Upper lobe of left lung (tissue), 6 donors: ENCODE measurements around the gene FH. TPM values are rescaled to one million over a fixed set of nuclear protein-coding genes. Genes with fewer than 3 reads are reported as not detected.
A peak's percentile ranks its signal among the peaks of the same experiment; 100 is the strongest.

Experiments used
- ATAC-seq, 2 donors: fragments of 200-7000 bp; cut with Tn5 transposase; one replicate each; pipeline ENCODE4 v1.9.1; 2022; ENCODE audit warnings: mild to moderate bottlenecking in 2 of 2, moderate library complexity in 2 of 2; ENCODE audit not compliant: low FRiP score in 2 of 2
- DNase-seq, 2 donors: peaks; one replicate each; pipeline ENCODE4 v3.0.0-alpha.2; 2019 to 2020
- H3K27ac ChIP-seq, 4 donors: fragments of 200-600 bp; sonication (generic); one replicate each; pipeline ENCODE4 v1.5.1; 2016 to 2019
- H3K27me3 ChIP-seq, 4 donors: fragments of 200-600 bp; sonication (generic); one replicate each; pipeline ENCODE4 v1.5.1; 2017 to 2019
- H3K36me3 ChIP-seq, 4 donors: fragments of 200-600 bp; sonication (generic); one replicate each; pipeline ENCODE4 v1.5.1; 2016 to 2019
- H3K4me1 ChIP-seq, 4 donors: fragments of 200-600 bp; sonication (generic); one replicate each; pipeline ENCODE4 v1.5.1; 2018 to 2019
- H3K4me3 ChIP-seq, 4 donors: fragments of 200-600 bp; sonication (generic); one replicate each; pipeline ENCODE4 v1.5.1; 2017 to 2019; ENCODE audit warnings: mild to moderate bottlenecking in 2 of 4, moderate library complexity in 1 of 4
- H3K9me3 ChIP-seq, 4 donors: fragments of 200-600 bp; sonication (generic); one replicate each; pipeline ENCODE4 v1.5.1; 2018 to 2019
- EP300 ChIP-seq, 4 donors: sonication (generic); formaldehyde crosslinking; IDR thresholded peaks; one replicate each; pipeline ENCODE4 v1.5.1; 2017; ENCODE audit warnings: antibody characterized with exemption in 4 of 4, control low read depth in 2 of 4
- POLR2A ChIP-seq, 4 donors: fragments of 450-650 bp; IDR thresholded peaks; one replicate each; pipeline ENCODE4 v1.5.1; 2016 to 2017; ENCODE audit warnings: antibody characterized with exemption in 4 of 4, mild to moderate bottlenecking in 2 of 4
- POLR2AphosphoS5 ChIP-seq, 2 donors: sonication (generic); formaldehyde crosslinking; IDR thresholded peaks; one replicate each; pipeline ENCODE4 v1.5.1; 2017; ENCODE audit warnings: antibody characterized with exemption in 2 of 2
- WGBS, 2 donors: methylation state at CpG; one replicate each; pipeline ENCODE4 v1.1.5; 2017 to 2018; 5-methylcytosine and 5-hydroxymethylcytosine counted together
- total RNA-seq, 6 donors: library from RNA; depleted of rRNA in 4 of 6; stranded (reverse); fragments of >200 nt in 4 of 6; gene quantifications; one replicate each; pipeline versions ENCODE4 v1.1.0 to v1.2.1, GENCODE V29; 2016 to 2021
- TF ChIP-seq, protein P1 (sequence below), 6 experiments: fragments of 450-650 bp in 4 of 6; fragments of 200-600 bp in 2 of 6; sonication (generic) in 2 of 6; IDR thresholded peaks; one replicate each; pipeline ENCODE4 v1.5.1; 2016 to 2019; ENCODE audit warnings: antibody characterized with exemption in 6 of 6
- donor health status: DM: no; HTN: no; CAD: no; lungs with moderate emphysema.
- donor health status: DM: no; HTN: yes; CAD: no; lungs with severe emphysema.

The FH gene
- total RNA-seq, 6 donors from 2014 or later: 13.0 to 46.7 (median 37.6) TPM

DNA sequence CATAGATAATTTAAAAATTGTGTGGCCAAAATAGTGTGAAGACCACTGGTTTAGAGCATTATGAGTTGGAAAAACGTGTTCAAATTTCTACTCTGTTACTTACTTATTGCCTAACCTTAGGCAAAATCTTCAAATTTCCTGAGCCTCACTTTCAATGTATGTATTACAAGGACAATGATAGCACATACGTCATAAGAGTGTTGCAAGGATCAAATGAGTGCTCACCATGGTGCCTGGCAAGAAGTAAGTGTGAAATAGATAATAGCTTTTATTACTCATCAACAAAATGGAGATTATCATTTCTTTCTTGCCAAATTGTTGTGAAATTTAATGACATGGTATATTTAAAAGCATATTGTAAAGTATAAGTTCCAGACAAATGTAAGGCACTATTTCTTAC lies 57.2 kb downstream of the FH start:
- no peak for ATAC-seq
- WGBS, 2 donors: 63 to 66% methylated on average over 2 of the region's 2 CpGs

DNA sequence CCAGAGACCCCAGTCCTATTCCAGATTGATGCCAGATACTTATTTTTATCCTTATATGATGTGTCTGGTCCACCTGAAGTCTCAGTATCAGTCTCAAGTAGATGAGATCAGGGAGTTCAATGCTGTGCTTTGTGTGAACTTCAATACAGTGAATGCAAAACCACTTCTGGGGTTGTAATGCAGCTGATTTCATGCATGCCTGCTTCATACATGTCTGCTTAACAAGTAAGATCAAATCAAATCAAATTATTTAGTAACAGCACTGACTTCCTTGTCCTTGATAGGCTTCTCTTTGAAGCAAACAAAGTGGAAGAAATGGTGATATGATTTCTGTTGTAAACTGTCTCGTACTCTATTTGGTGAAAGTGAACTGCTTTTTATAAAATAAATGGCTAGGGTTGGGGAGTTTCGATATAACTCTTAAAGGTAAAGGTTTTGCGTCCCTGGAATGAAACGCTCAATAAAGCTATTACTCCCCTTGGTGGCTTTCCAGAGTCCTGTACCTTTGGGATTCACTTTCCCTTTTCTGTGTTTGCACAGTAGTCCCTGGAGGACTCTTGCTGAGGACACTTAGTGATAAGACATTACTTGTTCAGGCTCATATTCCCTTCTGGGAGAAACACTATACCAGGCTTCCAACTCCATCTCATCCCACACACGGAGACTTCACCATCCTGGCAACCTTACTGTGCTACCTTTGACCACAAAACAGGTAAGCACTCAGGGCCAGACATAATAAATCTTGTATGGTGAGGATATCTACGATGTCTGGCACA lies 59.3 kb downstream of the FH start:
- ATAC-seq: peak in 1 of 2 donors; percentile 21
- H3K27me3 ChIP-seq: no peaks in the 10 kb centered on the region
- H3K9me3 ChIP-seq: no peaks in the 10 kb centered on the region
- no peak for TF ChIP-seq EP300 (IDR thresholded peaks at IDR 0.05)
- TF ChIP-seq, protein P1, sequence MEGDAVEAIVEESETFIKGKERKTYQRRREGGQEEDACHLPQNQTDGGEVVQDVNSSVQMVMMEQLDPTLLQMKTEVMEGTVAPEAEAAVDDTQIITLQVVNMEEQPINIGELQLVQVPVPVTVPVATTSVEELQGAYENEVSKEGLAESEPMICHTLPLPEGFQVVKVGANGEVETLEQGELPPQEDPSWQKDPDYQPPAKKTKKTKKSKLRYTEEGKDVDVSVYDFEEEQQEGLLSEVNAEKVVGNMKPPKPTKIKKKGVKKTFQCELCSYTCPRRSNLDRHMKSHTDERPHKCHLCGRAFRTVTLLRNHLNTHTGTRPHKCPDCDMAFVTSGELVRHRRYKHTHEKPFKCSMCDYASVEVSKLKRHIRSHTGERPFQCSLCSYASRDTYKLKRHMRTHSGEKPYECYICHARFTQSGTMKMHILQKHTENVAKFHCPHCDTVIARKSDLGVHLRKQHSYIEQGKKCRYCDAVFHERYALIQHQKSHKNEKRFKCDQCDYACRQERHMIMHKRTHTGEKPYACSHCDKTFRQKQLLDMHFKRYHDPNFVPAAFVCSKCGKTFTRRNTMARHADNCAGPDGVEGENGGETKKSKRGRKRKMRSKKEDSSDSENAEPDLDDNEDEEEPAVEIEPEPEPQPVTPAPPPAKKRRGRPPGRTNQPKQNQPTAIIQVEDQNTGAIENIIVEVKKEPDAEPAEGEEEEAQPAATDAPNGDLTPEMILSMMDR (IDR thresholded peaks at IDR 0.05): no peak
- no peak for TF ChIP-seq POLR2A (IDR thresholded peaks at IDR 0.05)
- no peak for TF ChIP-seq POLR2AphosphoS5 (IDR thresholded peaks at IDR 0.05)
- no peak overlapping the region for H3K27ac ChIP-seq
- no peaks in the 10 kb centered on the region for H3K4me1 ChIP-seq
- H3K36me3 ChIP-seq: no peaks in the 10 kb centered on the region
- H3K4me3 ChIP-seq: no peak overlapping the region
- WGBS, 2 donors: 46 to 51% methylated on average over 6 of the region's 6 CpGs
- DNase-seq: no peak

More for the DNA sequence above, 57.2 kb downstream of the FH start:
- Histone ChIP-seq H3K4me1 (no peaks in the 10 kb centered on the region), H3K27me3 (no peaks in the 10 kb centered on the region), H3K27ac (no peak overlapping the region), H3K9me3 (no peaks in the 10 kb centered on the region), H3K4me3 (no peak overlapping the region), H3K36me3 (no peaks in the 10 kb centered on the region)
- TF ChIP-seq, protein P1 (IDR thresholded peaks at IDR 0.05): no peak
- TF ChIP-seq EP300 (IDR thresholded peaks at IDR 0.05): no peak
- TF ChIP-seq POLR2AphosphoS5 (IDR thresholded peaks at IDR 0.05): no peak
- no peak for TF ChIP-seq POLR2A (IDR thresholded peaks at IDR 0.05)
- DNase-seq: no peak

DNA sequence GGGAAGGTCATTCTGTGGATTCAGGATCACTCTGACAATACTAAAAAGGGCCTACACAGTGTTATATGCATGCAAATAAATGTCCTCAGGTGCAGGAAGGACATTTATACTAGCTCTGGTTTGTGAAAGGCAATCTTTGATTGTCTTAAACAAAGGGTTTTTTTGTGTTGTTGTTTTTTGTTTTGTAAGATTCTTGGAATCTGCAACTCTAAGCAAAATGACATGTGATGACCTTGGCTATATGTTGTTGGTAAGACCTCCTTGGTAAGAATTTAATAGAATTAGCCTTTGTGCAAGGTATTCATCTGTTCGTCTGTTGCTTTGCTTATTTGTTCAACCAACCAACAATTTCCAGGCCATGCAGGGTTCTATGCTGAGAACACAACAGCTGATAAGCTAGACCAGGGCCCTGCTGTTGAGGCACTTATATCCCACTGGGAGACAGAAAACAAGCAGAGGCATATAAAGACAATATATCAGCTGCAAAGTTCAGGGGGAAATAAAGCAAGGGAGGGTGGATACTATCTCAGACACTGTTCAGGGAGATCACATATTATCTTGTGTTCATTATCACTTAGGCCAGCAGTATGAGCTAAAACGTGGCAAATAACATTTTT lies 60.3 kb downstream of the FH start:
- Histone ChIP-seq H3K9me3 (no peaks in the 10 kb centered on the region), H3K4me3 (no peak overlapping the region), H3K27ac (no peak overlapping the region), H3K4me1 (no peaks in the 10 kb centered on the region), H3K27me3 (no peaks in the 10 kb centered on the region), H3K36me3 (no peaks in the 10 kb centered on the region)
- 50 to 67% methylated on average over 2 of the region's 2 CpGs for WGBS, 2 donors
- TF ChIP-seq POLR2A (IDR thresholded peaks at IDR 0.05): no peak
- TF ChIP-seq EP300 (IDR thresholded peaks at IDR 0.05): no peak
- no peak for TF ChIP-seq POLR2AphosphoS5 (IDR thresholded peaks at IDR 0.05)
- TF ChIP-seq, protein P1 (IDR thresholded peaks at IDR 0.05): no peak
- ATAC-seq (no peak), DNase-seq (no peak)

DNA sequence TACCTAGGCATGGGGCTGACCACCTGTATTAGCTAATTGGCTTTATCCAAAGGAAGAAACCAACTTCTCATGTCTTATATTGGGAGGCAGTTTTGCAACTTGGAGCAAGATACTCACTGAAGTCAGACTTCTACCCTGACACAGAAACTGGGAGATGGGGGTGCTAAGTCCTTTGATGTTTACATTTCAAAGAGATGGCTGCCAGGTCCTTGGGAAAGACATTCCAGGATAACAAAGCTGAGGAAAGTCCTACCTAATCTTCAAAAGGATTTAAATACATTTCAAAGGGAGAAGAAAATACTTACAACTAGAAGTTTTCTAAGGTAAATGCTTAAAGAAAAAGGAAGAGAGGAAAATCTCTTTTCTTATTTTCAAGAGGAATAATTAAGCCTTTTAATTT lies 62.1 kb downstream of the FH start:
- H3K4me1 ChIP-seq: no peaks in the 10 kb centered on the region
- no peak overlapping the region for H3K4me3 ChIP-seq
- ATAC-seq (no peak), DNase-seq (no peak)
- H3K9me3 ChIP-seq: no peaks in the 10 kb centered on the region
- TF ChIP-seq, protein P1 (IDR thresholded peaks at IDR 0.05): no peak
- TF ChIP-seq POLR2AphosphoS5 (IDR thresholded peaks at IDR 0.05) (no peak), POLR2A (IDR thresholded peaks at IDR 0.05) (no peak), EP300 (IDR thresholded peaks at IDR 0.05) (no peak)
- no peaks in the 10 kb centered on the region for H3K27me3 ChIP-seq
- no peak overlapping the region for H3K27ac ChIP-seq
- H3K36me3 ChIP-seq: no peaks in the 10 kb centered on the region
